Keratinocyte (primary cell): ENCODE measurements around the gene SUSD6. TPM values are rescaled to one million over a fixed set of nuclear protein-coding genes. Genes with fewer than 3 reads are reported as not detected.

Experiments used
- DNase-seq: peaks from one replicate; pipeline ENCODE4 v3.0.0-alpha.2; 2011; ENCODE audit warnings: low read depth, missing footprints, low spot score
- FAIRE-seq: peaks from 2 replicates; lab custom pipeline; 2011; peaks lifted over from hg19 to GRCh38; lab: Jason Lieb, UNC
- H2AFZ ChIP-seq: 2 replicates; pipeline ENCODE4 v1.6.0; 2012; ENCODE audit warnings: low read length, control low read depth, inconsistent platforms; ENCODE audit not compliant: control insufficient read depth
- H3K27ac ChIP-seq: 2 replicates; pipeline ENCODE4 v1.5.1; 2011; ENCODE audit warnings: low read length; ENCODE audit not compliant: control insufficient read depth, insufficient read depth
- H3K27me3 ChIP-seq: 3 replicates; pipeline ENCODE4 v1.6.0; 2011; ENCODE audit warnings: low read length; ENCODE audit not compliant: control insufficient read depth, insufficient read depth; ENCODE audit errors: extremely low read depth
- H3K36me3 ChIP-seq, 2 experiments: 2 replicates in 1 of 2; 3 replicates in 1 of 2; pipeline ENCODE4 v1.5.1; 2011; ENCODE audit warnings: low read length in 2 of 2, mild to moderate bottlenecking in 1 of 2; ENCODE audit not compliant: control insufficient read depth in 2 of 2, insufficient read depth in 2 of 2; ENCODE audit errors: extremely low read depth in 1 of 2
- H3K4me1 ChIP-seq: 3 replicates; pipeline ENCODE4 v1.5.1; 2011; ENCODE audit warnings: low read length; ENCODE audit not compliant: control insufficient read depth, insufficient read depth; ENCODE audit errors: extremely low read depth
- H3K4me2 ChIP-seq: 3 replicates; pipeline ENCODE4 v1.6.0; 2011; ENCODE audit warnings: low read depth, low read length; ENCODE audit not compliant: control insufficient read depth, insufficient read depth; ENCODE audit errors: extremely low read depth
- H3K4me3 ChIP-seq, 3 experiments: fragments of 200-600 bp in 1 of 3; sonication (generic) in 1 of 3; 2 replicates in 2 of 3; 3 replicates in 1 of 3; pipeline ENCODE4 v1.5.1; 2011 to 2016; ENCODE audit warnings: low read length in 3 of 3, mild to moderate bottlenecking in 3 of 3, control low read depth in 2 of 3, inconsistent platforms in 1 of 3, low read depth in 1 of 3, mixed read lengths in 1 of 3, mixed run types in 1 of 3, moderate library complexity in 1 of 3; ENCODE audit not compliant: control insufficient read depth in 2 of 3, insufficient read depth in 2 of 3; ENCODE audit errors: extremely low read depth in 1 of 3
- H3K79me2 ChIP-seq: 2 replicates; pipeline ENCODE4 v1.6.0; 2012; ENCODE audit warnings: low read length; ENCODE audit not compliant: control insufficient read depth, insufficient read depth
- H3K9ac ChIP-seq: 3 replicates; pipeline ENCODE4 v1.6.0; 2011; ENCODE audit warnings: low read length; ENCODE audit not compliant: control insufficient read depth, insufficient read depth; ENCODE audit errors: extremely low read depth
- H3K9me1 ChIP-seq: 3 replicates; pipeline ENCODE4 v1.6.0; 2011; ENCODE audit warnings: low read length; ENCODE audit not compliant: control insufficient read depth, insufficient read depth; ENCODE audit errors: extremely low read depth
- H3K9me3 ChIP-seq: 2 replicates; pipeline ENCODE4 v1.5.1; 2012; ENCODE audit warnings: low read depth, low read length; ENCODE audit not compliant: control insufficient read depth
- H4K20me1 ChIP-seq: 3 replicates; pipeline ENCODE4 v1.6.0; 2011; ENCODE audit warnings: low read length; ENCODE audit not compliant: control insufficient read depth, insufficient read depth; ENCODE audit errors: extremely low read depth
- EZH2 ChIP-seq: IDR thresholded peaks from one replicate; pipeline ENCODE4 v1.6.1; 2012; ENCODE audit warnings: inconsistent platforms, mild to moderate bottlenecking, low read length, moderate library complexity
- dilution Hi-C: fragments of 300-500 bp; cut with MboI; formaldehyde crosslinking; loops from one replicate; pipeline ENCODE4 v1.7.0; 2020; ENCODE audit warnings: low sequenced_read_pairs; ENCODE audit not compliant: extremely low pct_ligation_motif_present
- polyA plus RNA-seq, 5 experiments: library from polyadenylated mRNA; depleted of rRNA in 3 of 5; stranded (reverse) in 3 of 5; stranded (forward) in 1 of 5; unstranded in 1 of 5; fragments of >200 nt; gene quantifications; 1 replicate in 1 of 5; 2 replicates in 3 of 5; 3 replicates in 1 of 5; pipeline versions ENCODE4 v1.2.1 to v1.2.3, GENCODE V29; 2011 to 2012; ENCODE audit warnings: missing spikeins in 2 of 5, low read depth in 1 of 5, low replicate concordance in 1 of 5
- TF ChIP-seq, protein P1 (sequence below), 3 experiments: IDR thresholded peaks in 1 of 3; conservative IDR thresholded peaks in 1 of 3; optimal IDR thresholded peaks in 1 of 3; 2 replicates in 2 of 3; 3 replicates in 1 of 3; pipeline versions ENCODE3 to v1.5.1; 2011; ENCODE audit warnings: low read length in 3 of 3, mild to moderate bottlenecking in 3 of 3, moderate library complexity in 2 of 3, control low read depth in 1 of 3, inconsistent platforms in 1 of 3; ENCODE audit not compliant: insufficient read depth in 2 of 3; ENCODE audit errors: extremely low read depth in 1 of 3

SUSD6 gene
- polyA plus RNA-seq, 1 donor (not counting 4 experiments of a cell fraction or from before 2014, with no cell fraction given): 10.5 TPM

GRCh38 chr14:69710378-69710777, 99.0 kb downstream of the SUSD6 start:
- Histone ChIP-seq H3K27me3 (no peaks in the 10 kb centered on the region), H3K36me3 (peaks cover 9 to 15% of the 10 kb centered on the region in 2 experiments), H3K9me3 (no peaks in the 10 kb centered on the region), H3K27ac (no peak overlapping the region), H3K4me1 (peaks cover 26% of the 10 kb centered on the region), H3K79me2 (no peaks in the 10 kb centered on the region), H3K9ac (no peak overlapping the region), H2AFZ (no peak overlapping the region), H3K9me1 (no peaks in the 10 kb centered on the region), H3K4me3 (no peak overlapping the region), H3K4me2 (no peak overlapping the region), H4K20me1 (no peaks in the 10 kb centered on the region)
- dilution Hi-C loops: no loop called here
- TF ChIP-seq EZH2: no peak
- TF ChIP-seq, protein P1, sequence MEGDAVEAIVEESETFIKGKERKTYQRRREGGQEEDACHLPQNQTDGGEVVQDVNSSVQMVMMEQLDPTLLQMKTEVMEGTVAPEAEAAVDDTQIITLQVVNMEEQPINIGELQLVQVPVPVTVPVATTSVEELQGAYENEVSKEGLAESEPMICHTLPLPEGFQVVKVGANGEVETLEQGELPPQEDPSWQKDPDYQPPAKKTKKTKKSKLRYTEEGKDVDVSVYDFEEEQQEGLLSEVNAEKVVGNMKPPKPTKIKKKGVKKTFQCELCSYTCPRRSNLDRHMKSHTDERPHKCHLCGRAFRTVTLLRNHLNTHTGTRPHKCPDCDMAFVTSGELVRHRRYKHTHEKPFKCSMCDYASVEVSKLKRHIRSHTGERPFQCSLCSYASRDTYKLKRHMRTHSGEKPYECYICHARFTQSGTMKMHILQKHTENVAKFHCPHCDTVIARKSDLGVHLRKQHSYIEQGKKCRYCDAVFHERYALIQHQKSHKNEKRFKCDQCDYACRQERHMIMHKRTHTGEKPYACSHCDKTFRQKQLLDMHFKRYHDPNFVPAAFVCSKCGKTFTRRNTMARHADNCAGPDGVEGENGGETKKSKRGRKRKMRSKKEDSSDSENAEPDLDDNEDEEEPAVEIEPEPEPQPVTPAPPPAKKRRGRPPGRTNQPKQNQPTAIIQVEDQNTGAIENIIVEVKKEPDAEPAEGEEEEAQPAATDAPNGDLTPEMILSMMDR (optimal IDR thresholded peaks at IDR 0.05 in 1 of 3, IDR thresholded peaks at IDR 0.05 in 1 of 3, conservative IDR thresholded peaks at IDR 0.05 in 1 of 3; ENCODE audit: extremely low read depth in 1 of 3, insufficient read depth in 2 of 3, low read length in 3 of 3): no peak
- FAIRE-seq (no peak), DNase-seq (no peak)

GRCh38 chr14:69711065-69711464, 99.7 kb downstream of the SUSD6 start:
- Histone ChIP-seq H3K27me3 (no peaks in the 10 kb centered on the region), H2AFZ (no peak overlapping the region), H3K79me2 (no peaks in the 10 kb centered on the region), H3K4me2 (no peak overlapping the region), H3K9me3 (no peaks in the 10 kb centered on the region), H3K27ac (no peak overlapping the region), H4K20me1 (no peaks in the 10 kb centered on the region), H3K9me1 (no peaks in the 10 kb centered on the region), H3K4me3 (no peak overlapping the region), H3K9ac (no peak overlapping the region), H3K36me3 (peaks cover 9 to 13% of the 10 kb centered on the region in 2 experiments), H3K4me1 (peaks cover 31% of the 10 kb centered on the region)
- no peak for DNase-seq
- FAIRE-seq: no peak
- dilution Hi-C loops: no loop called here
- TF ChIP-seq, protein P1 (optimal IDR thresholded peaks at IDR 0.05 in 1 of 3, IDR thresholded peaks at IDR 0.05 in 1 of 3, conservative IDR thresholded peaks at IDR 0.05 in 1 of 3; ENCODE audit: extremely low read depth in 1 of 3, insufficient read depth in 2 of 3, low read length in 3 of 3): no peak
- no peak for TF ChIP-seq EZH2
